Psoas muscle (tissue), 8 donors: ENCODE measurements around the gene RBL2. TPM values are rescaled to one million over a fixed set of nuclear protein-coding genes. Genes with fewer than 3 reads are reported as not detected.

Experiments
- ATAC-seq, 4 donors: fragments of 200-7000 bp; cut with Tn5 transposase; one replicate each; pipeline ENCODE4 v1.9.1; 2020; ENCODE audit warnings: moderate library complexity in 3 of 4, mild to moderate bottlenecking in 2 of 4
- DNase-seq, 2 donors: peaks; one replicate each; pipeline ENCODE4 v3.0.0-alpha.2; 2020
- H3K27ac ChIP-seq: fragments of 200-600 bp; one replicate; pipeline ENCODE4 v1.8.0; 2022
- H3K27me3 ChIP-seq, 3 donors: fragments of 200-600 bp in 1 of 3; one replicate each; pipeline versions ENCODE4 v1.6.1 to v1.8.0; 2013 to 2022; ENCODE audit warnings: low read length in 2 of 3, mild to moderate bottlenecking in 2 of 3, moderate library complexity in 1 of 3; ENCODE audit not compliant: insufficient read depth in 3 of 3
- H3K36me3 ChIP-seq, 2 donors: fragments of 200-600 bp in 1 of 2; one replicate each; pipeline versions ENCODE4 v1.6.1 to v1.8.0; 2013 to 2022; ENCODE audit warnings: low read depth in 1 of 2, mild to moderate bottlenecking in 1 of 2, moderate library complexity in 1 of 2; ENCODE audit not compliant: insufficient read depth in 1 of 2
- H3K4me1 ChIP-seq: fragments of 200-600 bp; one replicate; pipeline ENCODE4 v1.8.0; 2022
- H3K4me3 ChIP-seq: fragments of 200-600 bp; one replicate; pipeline ENCODE4 v1.8.0; 2022; ENCODE audit warnings: mild to moderate bottlenecking
- H3K9me3 ChIP-seq: fragments of 200-600 bp; one replicate; pipeline ENCODE4 v1.8.0; 2022
- CTCF ChIP-seq: fragments of 200-600 bp; IDR thresholded peaks from one replicate; pipeline ENCODE4 v1.8.0; 2022; ENCODE audit warnings: antibody characterized with exemption
- WGBS, 3 donors: extraction: QIAGEN DNeasy Blood & Tissue Kit; methylation state at CpG; one replicate each; pipeline versions ENCODE4 v1.1.6 to v1.1.7; 2013; 5-methylcytosine and 5-hydroxymethylcytosine counted together
- intact Hi-C, 2 donors: fragments of 100-400 bp; cut with DNase I; formaldehyde crosslinking; loops; one replicate each; pipeline versions ENCODE4 v1.11.0 to v1.14.2; 2022
- polyA plus RNA-seq, 3 donors: library from polyadenylated mRNA; stranded (reverse); fragments of 200-250 nt; gene quantifications; one replicate each; pipeline ENCODE4 v1.2.3, GENCODE V29; 2013
- total RNA-seq, 4 donors: library from RNA; stranded (reverse); fragmentation: NEBNext Ultra II Directional in 2 of 4; extraction: Animal tissue kit (Norgen Biotek cat#: 25700) in 2 of 4; gene quantifications; one replicate each; pipeline versions ENCODE4 v1.2.1 to v1.2.4, GENCODE V29; 2021 to 2023
- donor health status: healthy with polysubstance abuse.
- donor health status: DM: no; HTN: no; CAD: no; lungs with moderate emphysema.
- donor health status: Bipolar disorder and iron deficiency.
- donor health status: healthy.
- donor health status: DM: yes; HTN: yes; CAD: no.
- donor health status: DM: no; HTN: no; CAD: no.
- donor health status: DM: no; HTN: no; CAD: no.
- donor health status: DM: yes; HTN: yes; CAD: no.

The RBL2 gene
- total and polyA plus RNA-seq, 7 donors: 16.7 to 45.0 (median 35.8) TPM

- Histone ChIP-seq H3K36me3 (peaks cover 0 to 5% of the 10 kb centered on the region in 2 donors), H3K9me3 (no peaks in the 10 kb centered on the region), H3K4me3 (peak overlapping the region; percentile 87), H3K27me3 (no peaks in the 10 kb centered on the region), H3K27ac (peak overlapping the region; percentile 97), H3K4me1 (peaks cover 24% of the 10 kb centered on the region)
- intact Hi-C loops: loop anchor here in 1 of 2 donors (5.0 kb wide), 1 partner anchor 67 kb away; no protein-coding TSS in a partner anchor
- 57 to 60% (median 60%) methylated on average over 7 of the region's 7 CpGs for WGBS, 3 donors
- ATAC-seq (no peak), DNase-seq (peak in 1 of 2 donors; percentile 57)
- no peak for TF ChIP-seq CTCF
Observed at GRCh38 chr16:53504665-53505064, 70.4 kb downstream of the RBL2 start.

GRCh38 chr16:53506254-53506653 is 72.0 kb downstream of the RBL2 start:
- Histone ChIP-seq H3K9me3 (no peaks in the 10 kb centered on the region), H3K36me3 (no peaks in the 10 kb centered on the region), H3K27ac (no peak overlapping the region), H3K27me3 (no peaks in the 10 kb centered on the region), H3K4me1 (peaks cover 9% of the 10 kb centered on the region), H3K4me3 (no peak overlapping the region)
- WGBS, 3 donors: 88 to 93% (median 90%) methylated on average over 3 of the region's 3 CpGs
- DNase-seq (no peak), ATAC-seq (no peak)
- no peak for TF ChIP-seq CTCF
- intact Hi-C loops: no loop called here

GRCh38 chr16:53507464-53508179 is 73.4 kb downstream of the RBL2 start:
- TF ChIP-seq CTCF: no peak
- H3K4me1 ChIP-seq: no peaks in the 10 kb centered on the region
- no peak for ATAC-seq
- 86 to 90% (median 89%) methylated on average over 12 of the region's 12 CpGs for WGBS, 3 donors
- no peaks in the 10 kb centered on the region for H3K9me3 ChIP-seq
- no peak for DNase-seq
- no peak overlapping the region for H3K27ac ChIP-seq
- H3K4me3 ChIP-seq: no peak overlapping the region
- intact Hi-C loops: no loop called here
- H3K27me3 ChIP-seq: no peaks in the 10 kb centered on the region
- H3K36me3 ChIP-seq: no peaks in the 10 kb centered on the region

- Histone ChIP-seq H3K27ac (peak overlapping the region; percentile 64), H3K4me3 (peak overlapping the region; percentile 37), H3K27me3 (no peaks in the 10 kb centered on the region), H3K4me1 (no peaks in the 10 kb centered on the region), H3K9me3 (no peaks in the 10 kb centered on the region), H3K36me3 (no peaks in the 10 kb centered on the region)
- intact Hi-C loops: no loop called here
- DNase-seq (peak; percentile 54 to 75), ATAC-seq (peak; percentile 78 to 92 (median 82))
- 20 to 31% (median 22%) methylated on average over 29 of the region's 29 CpGs for WGBS, 3 donors
- peak; percentile 98 for TF ChIP-seq CTCF
Observed at GRCh38 chr16:53509906-53510703, 75.8 kb downstream of the RBL2 start.
